C4-2B (cell line): Measurements from ENCODE around the gene SYT9.

Source experiments
- ZFX ChIP-seq: fragments of 450-650 bp; IDR thresholded peaks from 2 replicates; pipeline ENCODE4 v1.6.1; 2017
- TF ChIP-seq, protein P1 (sequence below): fragments of 450-650 bp; conservative IDR thresholded peaks from 2 replicates; pipeline ENCODE4 v1.5.1; 2017; ENCODE audit warnings: mild to moderate bottlenecking

DNA sequence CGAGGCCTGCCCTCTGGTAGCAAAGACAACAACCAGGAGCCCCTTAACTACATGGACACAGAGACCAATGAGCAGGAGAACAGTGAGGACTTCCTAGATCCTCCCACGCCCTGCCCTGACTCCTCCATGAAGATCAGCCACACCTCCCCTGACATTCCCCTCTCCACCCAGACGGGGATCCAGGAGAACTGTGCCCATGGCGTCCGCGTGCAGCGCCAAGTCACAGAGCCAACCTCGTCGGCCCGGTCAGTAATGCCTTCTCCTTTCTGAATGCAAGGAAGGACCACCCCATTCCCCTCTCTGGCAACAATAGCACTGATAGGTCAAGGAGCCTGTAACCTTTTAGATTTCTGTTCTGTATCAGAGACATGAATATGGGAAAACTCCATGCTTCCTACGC lies 51.4 kb downstream of the SYT9 start:
- TF ChIP-seq, protein P1, sequence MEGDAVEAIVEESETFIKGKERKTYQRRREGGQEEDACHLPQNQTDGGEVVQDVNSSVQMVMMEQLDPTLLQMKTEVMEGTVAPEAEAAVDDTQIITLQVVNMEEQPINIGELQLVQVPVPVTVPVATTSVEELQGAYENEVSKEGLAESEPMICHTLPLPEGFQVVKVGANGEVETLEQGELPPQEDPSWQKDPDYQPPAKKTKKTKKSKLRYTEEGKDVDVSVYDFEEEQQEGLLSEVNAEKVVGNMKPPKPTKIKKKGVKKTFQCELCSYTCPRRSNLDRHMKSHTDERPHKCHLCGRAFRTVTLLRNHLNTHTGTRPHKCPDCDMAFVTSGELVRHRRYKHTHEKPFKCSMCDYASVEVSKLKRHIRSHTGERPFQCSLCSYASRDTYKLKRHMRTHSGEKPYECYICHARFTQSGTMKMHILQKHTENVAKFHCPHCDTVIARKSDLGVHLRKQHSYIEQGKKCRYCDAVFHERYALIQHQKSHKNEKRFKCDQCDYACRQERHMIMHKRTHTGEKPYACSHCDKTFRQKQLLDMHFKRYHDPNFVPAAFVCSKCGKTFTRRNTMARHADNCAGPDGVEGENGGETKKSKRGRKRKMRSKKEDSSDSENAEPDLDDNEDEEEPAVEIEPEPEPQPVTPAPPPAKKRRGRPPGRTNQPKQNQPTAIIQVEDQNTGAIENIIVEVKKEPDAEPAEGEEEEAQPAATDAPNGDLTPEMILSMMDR, result no peak
- TF ChIP-seq ZFX, result no peak
